IPS-11a (cell line): ENCODE results near the gene EXOC2.
A peak's percentile ranks its signal among the peaks of the same experiment; 100 is the strongest.

Experiments used
- H3K4me3 ChIP-seq: one replicate; pipeline ENCODE4 v1.5.1; 2013; ENCODE audit warnings: low read depth, low read length, control low read depth

Gene EXOC2, protein sequence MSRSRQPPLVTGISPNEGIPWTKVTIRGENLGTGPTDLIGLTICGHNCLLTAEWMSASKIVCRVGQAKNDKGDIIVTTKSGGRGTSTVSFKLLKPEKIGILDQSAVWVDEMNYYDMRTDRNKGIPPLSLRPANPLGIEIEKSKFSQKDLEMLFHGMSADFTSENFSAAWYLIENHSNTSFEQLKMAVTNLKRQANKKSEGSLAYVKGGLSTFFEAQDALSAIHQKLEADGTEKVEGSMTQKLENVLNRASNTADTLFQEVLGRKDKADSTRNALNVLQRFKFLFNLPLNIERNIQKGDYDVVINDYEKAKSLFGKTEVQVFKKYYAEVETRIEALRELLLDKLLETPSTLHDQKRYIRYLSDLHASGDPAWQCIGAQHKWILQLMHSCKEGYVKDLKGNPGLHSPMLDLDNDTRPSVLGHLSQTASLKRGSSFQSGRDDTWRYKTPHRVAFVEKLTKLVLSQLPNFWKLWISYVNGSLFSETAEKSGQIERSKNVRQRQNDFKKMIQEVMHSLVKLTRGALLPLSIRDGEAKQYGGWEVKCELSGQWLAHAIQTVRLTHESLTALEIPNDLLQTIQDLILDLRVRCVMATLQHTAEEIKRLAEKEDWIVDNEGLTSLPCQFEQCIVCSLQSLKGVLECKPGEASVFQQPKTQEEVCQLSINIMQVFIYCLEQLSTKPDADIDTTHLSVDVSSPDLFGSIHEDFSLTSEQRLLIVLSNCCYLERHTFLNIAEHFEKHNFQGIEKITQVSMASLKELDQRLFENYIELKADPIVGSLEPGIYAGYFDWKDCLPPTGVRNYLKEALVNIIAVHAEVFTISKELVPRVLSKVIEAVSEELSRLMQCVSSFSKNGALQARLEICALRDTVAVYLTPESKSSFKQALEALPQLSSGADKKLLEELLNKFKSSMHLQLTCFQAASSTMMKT

DNA sequence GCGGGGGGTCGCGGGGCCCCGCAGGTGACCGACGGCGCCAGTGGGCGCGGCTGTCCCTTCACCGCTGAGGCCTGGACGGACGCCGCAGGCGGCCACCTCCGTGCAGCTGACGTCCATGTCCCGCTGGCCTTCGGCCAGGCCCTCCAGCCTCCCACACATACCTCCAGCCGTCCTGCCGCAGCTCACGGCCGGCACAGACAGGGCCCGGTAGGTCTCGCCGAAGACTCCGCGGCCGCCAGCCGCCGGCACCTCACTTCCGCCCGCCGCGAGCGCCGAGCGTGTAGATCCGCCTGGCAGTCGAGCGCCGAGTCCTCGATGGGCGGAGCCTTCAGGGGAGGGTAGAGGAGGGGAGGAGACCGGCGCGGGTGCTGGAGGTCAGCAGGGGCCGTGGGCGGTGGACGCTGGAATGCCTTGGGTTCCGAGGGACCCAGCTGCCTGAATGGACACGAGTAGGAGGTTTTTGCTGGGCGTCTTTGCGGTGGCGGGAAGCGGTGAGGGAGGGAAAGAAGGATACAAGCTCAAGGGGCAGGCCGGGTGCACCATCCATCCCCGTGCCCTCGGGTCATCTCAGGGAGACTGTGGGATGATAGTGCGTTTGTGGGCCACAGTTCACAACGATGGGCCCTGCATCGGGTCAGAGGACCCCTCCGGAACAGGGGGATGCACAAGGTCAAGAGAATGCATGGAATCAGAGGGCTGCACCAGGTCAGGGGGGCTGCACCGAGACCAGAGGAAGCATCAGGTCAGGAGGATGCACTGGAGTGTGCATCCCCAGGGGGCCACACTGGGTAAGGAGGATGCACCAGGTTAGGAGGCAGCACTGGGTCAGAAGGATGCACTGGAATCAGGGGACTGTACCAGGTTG is at the start of gene EXOC2:
Gene EXOC2, minus strand, starts transcription at position 282 of the 865 bp plus-strand sequence. CDS start 55,321 bp downstream, outside the sequence.
- H3K4me3 ChIP-seq = peak within 1 kb of the TSS; percentile 85

DNA sequence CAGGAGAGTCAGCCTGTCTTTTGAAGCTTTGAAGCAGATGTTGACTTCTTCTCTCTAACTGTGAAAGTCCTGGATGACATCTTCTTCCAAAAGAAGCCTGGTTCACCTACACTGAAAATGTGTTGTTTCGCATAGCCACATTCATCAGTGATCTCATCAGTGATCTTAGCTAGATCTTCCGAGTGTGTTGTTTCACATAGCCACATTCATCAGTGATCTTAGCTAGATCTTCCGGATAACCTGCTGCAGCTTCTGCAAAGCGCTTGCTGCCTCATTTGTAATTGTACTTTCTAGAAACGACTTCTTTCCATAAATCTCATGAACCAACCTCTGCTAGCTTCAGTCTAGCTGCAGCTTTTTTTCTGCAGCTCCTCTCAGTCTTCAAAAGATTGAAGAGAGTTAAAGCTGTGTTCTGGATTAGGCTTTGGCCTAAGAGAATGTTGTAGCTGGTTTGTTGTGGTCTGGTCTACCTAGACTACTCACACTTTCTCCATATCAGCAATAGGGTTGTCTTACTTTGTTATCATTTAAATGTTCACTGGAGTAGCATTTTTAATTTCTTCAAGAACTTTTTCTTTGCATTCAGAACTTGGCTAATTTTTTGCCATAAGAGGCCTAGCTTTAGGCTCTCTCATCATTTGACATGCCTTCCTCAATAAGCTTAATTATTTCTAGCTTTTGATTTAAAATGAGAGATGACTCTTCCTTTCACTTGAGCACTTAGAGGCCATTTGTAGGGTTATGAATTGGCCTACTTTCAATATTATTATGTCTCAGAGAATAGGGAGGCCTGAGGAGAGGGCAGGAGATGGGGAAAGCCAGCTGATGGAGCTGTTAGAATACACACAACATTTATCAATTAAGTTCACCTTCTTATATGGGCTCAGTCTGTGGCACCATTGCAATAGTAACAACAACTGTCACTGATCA is 48.7 kb upstream of the EXOC2 start:
- H3K4me3 ChIP-seq = no peak overlapping the region

DNA sequence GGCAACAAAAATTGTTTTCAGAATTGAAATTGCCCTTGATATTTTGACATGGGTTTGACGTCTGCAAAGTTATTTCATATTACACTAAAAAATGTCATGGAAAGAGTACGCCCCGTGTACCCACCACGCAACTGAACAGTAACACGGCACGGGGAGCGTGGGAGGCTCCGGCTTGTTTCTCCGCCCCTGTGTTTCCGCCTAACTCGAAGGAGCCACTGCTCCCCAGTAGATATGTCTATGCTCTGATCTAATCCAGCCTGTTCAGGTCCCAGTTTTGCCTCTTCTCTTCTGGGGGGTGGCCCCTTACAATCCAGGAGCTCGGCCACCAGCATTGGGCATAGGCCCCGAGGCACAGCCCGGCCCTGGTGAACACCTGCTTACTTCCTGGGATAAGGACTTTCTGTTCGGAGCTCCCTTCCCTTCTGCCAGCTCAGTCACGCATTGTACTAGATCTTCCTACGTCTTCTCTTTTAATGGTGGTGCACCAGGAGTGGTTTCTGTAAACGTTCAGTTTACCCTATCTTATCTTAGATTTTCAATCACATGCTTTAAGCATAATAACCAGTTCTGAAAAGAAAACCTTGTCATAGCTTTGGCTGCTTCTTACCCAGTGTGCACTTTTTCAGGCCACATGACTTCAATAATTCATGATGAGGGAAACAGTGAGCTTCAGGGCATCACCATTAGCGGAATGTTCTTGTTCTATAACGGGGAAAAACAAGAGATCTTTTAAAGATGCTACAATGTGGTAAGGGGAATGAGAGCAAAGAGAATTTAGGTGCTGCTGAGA is 43.9 kb upstream of the EXOC2 start:
- no peak overlapping the region for H3K4me3 ChIP-seq

DNA sequence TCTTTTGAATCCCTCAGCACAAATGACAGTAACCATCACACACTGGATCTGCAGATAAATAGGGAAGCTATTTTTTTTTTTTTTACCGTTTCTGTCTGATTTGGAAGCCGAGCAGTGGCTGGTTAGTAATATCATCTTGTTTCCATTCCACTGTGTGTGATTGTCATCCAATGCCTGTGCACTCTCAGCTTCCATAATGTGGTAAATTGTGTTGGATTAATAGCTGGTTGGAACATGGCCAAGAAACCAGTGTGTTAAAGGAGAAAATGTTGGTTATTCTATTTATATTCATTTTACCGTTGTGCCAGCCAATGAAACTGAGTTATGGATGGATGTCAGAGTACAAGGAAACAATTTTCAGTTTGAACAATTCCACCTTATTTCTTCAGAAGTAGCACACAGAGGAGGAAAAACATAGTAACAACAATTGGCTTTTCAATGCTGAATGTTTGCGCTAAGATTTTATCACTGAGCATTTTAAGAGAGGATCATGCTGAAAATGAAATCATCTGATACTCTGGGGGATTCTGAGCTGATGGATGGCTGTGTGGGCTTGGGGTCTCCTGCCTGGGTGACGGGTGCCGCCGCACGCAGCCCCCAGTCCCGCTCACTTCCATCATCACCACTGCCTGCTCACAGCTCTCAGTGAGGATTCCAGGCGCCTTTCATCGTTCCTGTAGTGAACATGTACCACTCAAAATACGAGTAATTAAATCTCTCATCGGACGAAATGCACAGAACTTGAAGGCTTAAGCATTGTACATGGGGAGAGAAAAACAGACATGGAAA is 40.7 kb upstream of the EXOC2 start:
- no peak overlapping the region for H3K4me3 ChIP-seq

DNA sequence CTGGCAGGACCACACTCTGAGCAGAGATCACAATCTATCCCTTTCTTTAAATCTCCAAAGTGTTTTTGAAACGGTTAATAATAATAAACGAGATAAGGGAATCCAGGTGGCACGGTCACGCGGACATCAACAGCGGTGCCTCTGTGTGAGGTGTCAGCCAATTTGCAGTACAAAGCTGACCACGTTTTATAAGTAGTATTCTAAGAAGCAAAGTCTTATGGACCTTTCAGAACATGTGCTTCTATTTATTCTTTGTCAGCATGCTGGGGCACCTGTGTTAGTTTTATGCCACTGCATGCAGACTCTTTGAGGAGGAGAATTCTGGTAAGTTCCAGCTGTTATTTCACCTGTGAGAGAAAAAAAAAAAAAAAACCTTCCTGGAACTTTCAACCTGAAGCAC is 39.0 kb upstream of the EXOC2 start:
- H3K4me3 ChIP-seq = no peak overlapping the region

DNA sequence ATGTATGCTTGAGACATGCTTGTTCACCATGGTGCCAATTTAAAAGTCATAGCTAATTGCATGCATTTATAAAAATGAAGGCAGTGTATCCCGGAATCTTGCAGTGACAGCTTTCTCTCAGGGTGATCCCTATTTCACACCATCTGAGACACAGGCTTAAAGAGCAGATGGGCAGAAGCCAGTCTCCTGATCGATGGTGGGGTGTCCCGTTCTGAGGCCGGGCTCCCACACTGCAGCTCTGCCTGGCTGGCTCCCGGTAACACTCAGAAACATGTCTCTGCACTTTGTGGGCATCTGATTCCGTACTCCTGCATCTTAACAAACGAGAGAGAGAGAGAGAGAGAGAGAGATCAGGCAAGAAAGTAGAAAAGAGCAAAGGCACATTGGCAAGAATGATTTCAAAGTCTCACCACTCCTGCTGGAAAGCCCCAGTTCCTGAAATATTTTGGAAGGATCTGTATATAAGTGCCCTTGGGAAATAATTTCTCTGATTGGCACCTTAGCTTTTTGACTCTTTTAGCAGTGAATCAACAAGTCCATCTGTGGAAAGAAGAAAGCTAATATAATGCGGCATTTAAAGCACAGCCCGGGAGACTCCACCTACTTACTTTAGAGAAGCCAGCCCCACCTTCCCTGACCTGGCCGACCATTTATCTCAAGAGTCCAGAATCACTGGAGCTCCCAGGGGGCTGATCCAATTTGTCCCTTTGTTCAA is 36.8 kb upstream of the EXOC2 start:
- no peak overlapping the region for H3K4me3 ChIP-seq

DNA sequence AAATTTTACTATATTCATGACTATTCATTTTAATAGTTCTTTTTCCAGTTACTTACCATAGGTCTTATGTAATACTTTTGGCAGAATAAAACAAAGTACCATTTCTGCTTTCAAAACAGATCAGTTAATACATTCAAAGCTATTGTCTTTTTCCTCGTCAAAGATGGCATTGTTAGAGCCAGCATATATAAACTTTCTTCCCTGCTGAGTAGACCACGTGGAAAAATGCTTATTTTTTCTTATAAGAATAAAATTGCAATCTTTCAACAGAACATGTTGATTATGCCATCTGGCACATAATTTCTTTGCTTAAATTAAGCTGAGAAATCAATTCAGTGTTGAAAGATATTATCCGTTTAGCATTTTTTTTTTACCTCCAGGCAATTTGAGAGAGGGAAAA is 34.9 kb upstream of the EXOC2 start:
- no peak overlapping the region for H3K4me3 ChIP-seq

DNA sequence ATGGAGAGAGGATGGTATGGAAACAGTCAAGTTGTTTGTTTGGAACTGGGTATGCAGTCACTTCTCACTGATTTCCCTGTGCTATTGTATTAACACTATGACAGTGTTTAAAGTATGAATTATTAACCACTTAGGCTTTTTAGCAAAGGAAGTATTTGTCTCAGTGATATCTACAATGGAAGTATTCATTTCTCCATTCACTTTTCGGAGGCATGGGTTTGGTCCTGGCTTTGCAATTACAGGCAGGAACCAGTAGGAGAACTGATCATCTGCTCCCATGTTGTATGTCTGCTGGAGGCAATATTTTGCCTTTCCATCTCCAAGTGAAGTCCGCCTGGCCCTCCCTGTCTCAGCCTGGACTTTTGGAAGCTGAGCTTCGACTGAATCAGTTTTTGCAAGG is 30.6 kb upstream of the EXOC2 start:
- H3K4me3 ChIP-seq = no peak overlapping the region

DNA sequence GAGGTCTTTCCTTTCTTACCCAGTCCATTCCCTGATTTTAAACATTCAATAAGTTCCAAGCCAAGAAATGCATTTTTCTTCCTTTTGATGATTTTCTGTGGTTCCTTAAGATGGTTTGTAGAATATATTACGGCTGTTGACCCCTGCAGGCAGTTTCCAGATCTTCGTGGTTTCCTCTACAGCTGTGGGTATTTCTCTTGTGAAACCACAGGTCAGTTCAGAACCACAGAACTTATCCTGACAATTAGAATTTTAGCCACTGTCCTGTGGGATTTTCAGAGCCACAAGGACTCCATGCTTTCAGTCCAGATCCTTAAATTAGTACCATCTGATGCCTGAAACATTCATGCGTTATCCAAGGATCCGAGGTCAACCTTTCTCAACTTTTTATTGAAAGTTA is 29.7 kb upstream of the EXOC2 start:
- no peak overlapping the region for H3K4me3 ChIP-seq

DNA sequence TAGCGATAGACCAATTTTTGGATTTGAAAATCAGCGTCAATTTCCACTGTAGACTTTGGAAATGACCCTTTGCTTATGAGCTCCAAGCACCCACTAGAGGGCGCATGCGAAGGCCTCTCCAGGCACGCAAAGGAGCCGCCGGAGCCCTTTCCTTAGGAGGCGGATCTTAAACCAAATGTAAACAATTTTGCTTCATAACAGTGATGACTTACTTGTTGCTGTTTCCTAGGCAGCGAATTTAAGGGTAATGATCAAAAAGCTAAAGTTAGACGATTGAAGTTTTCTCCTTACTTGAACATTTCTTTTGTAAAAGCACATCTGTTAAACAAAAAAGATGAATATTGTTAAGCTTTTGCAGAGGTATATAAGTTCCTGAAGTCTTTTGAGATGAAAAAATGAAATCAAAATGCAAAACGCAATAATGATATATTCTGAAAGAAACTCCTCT is 29.2 kb upstream of the EXOC2 start:
- no peak overlapping the region for H3K4me3 ChIP-seq

DNA sequence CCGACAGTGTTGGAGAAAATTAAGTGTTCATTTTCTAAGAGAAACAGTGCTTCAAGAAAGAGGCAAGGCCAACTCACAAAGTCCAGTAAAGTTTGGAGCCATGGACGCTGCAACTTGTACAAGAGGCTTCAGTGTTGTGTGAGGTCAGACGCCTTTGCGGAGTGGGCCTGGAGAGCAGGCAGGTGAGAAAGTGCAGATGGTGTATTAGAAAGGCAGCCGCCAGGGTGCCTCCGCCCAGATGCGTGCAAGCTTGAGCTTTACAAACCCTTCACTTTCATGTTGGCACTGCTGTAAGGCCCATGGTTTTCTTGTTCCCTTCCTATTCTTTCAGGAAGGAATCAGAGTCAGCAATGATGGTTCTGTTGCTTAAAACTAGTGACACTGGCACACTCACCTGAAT is 25.4 kb upstream of the EXOC2 start:
- H3K4me3 ChIP-seq = no peak overlapping the region

DNA sequence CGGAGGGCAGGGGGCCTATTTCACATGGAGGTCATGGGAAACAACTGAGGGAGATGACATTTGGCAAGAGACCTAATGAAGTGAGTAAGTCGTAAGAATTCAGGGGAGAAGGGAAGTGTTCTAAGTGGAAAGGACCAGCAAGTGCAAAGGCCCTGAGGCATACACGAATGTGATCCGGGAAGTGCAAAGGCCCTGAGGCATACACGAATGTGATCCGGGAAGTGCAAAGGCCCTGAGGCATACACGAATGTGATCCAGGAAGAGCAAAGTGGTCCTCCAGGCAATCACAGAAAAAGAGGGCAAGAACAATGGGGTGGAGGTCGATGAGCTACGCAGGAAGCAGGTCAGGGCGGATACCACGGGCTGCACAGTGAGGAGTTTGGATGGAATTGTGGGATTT is 24.2 kb upstream of the EXOC2 start:
- no peak overlapping the region for H3K4me3 ChIP-seq

DNA sequence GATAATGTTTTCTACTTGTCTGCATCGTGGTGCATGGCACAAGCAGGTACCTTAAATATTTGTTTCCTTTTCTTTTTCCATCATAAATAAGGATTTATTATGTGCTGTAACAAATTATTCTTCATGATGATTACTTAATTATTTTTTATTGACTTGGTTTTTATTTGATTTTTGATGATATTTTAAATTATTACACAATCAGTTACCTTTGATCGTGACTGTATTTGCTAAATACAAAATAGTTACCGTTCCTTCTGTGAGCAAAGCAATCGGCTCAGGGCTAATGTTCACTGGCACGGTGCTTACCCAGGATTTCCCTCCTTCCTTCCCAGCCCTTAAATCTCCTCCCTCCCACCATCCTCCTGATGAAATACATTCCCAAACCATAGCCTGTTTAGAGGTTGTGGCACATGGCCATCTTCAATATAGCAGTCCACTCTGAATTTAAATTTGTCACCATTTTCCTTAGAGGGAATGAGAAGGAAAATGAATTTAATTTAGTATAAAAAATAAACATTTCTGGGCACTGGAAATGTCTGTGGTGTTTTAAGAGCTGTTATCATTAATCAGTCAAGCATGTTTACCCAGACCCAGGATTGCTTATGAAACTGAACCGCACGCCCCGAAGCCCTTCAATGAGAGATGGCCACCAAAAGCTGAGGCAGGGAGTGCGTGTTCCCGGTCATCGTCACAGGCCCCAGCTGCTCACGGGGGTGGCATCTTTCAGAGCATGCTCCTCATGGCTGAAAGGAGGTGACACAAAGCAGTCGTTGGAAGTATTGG is 23.0 kb upstream of the EXOC2 start:
- no peak overlapping the region for H3K4me3 ChIP-seq

DNA sequence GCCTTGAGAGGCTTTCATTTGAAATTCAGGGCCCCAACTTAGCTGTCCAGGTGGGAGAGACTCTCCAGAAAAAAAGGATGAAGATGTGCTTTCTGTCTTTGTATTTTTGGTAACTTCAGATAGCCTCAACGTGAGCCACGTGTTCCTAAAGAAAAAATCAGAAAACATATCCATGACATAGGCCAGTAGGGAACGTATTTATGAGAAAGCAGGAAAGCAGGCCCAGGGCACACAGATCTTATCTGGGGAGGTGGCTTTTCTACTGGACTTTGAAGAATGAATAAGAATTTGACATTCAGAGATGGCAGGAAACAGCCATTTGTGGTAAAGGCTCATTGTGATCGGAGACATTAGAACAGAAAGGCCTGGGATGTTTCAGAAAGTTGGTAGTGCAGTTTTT is 21.2 kb upstream of the EXOC2 start:
- no peak overlapping the region for H3K4me3 ChIP-seq

DNA sequence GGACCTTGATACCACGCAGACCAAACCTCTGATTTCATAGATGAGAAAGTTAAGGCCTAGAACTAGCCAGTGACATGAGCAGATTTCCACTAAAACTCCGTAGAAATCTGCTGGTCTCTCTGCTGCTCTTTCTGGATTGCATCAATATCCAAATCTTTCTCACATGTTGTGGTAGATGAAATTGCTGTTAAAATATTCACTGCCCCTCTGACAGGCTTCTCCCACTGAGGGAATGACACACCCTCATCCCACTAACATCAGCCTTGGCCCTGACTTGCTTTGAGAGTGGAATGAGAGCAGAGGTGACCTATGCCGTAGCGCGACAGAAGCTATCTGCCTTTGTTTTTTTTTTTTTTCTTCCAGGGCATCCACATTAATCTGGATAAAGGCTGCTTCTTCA is 20.4 kb upstream of the EXOC2 start:
- H3K4me3 ChIP-seq = no peak overlapping the region

DNA sequence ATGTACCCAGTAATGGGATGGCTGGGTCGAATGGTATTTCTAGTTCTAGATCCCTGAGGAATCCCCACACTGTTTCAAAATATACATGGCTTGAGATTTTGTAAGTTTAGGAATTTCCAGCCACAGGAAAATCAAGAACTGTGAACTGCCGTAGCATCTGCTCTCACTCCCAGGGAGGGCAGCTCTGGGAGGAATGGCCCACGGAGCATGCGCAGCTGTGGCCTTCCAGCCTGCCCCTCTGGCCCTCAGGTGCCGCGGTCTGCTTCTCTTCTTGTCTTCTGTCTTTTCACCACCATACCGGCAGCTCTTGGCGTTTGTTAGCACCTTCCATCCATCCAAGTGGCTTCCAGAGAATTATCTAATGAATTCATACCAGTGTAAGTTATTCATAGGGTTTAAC is 19.9 kb upstream of the EXOC2 start:
- H3K4me3 ChIP-seq = no peak overlapping the region

DNA sequence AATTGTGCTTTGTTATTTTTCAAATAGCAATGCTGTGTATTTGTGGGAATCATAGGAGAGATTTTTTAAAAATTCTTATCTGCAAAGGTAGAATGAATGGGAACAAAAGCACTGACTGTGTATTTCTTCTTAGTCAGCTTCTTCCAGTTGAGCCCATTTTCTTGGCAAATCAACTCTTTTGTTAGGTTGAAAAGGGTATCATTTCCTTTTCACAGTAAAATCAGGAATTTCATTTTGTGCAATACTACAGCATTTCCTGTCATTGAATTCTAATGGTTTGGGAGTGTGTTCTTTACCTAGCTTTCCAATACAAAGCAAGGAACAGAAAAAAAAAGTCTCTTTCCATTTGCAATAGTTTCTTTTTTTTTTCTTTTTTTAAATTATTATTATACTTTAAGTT is 19.0 kb upstream of the EXOC2 start:
- no peak overlapping the region for H3K4me3 ChIP-seq
